Esophagus squamous epithelium (tissue), 4 donors: ENCODE measurements around the gene ANKRD29.

ENCODE experiments used
- CTCF ChIP-seq, 6 experiments: fragments of 450-650 bp in 4 of 6; fragments of 200-600 bp in 2 of 6; sonication (generic) in 2 of 6; IDR thresholded peaks; one replicate each; pipeline ENCODE4 v1.5.1; 2016 to 2019; ENCODE audit warnings: antibody characterized with exemption in 6 of 6, mild to moderate bottlenecking in 4 of 6, moderate library complexity in 4 of 6
- POLR2A ChIP-seq, 4 donors: fragments of 450-650 bp; IDR thresholded peaks; one replicate each; pipeline ENCODE4 v1.6.1; 2017; ENCODE audit warnings: antibody characterized with exemption in 4 of 4, mild to moderate bottlenecking in 4 of 4, moderate library complexity in 3 of 4

DNA sequence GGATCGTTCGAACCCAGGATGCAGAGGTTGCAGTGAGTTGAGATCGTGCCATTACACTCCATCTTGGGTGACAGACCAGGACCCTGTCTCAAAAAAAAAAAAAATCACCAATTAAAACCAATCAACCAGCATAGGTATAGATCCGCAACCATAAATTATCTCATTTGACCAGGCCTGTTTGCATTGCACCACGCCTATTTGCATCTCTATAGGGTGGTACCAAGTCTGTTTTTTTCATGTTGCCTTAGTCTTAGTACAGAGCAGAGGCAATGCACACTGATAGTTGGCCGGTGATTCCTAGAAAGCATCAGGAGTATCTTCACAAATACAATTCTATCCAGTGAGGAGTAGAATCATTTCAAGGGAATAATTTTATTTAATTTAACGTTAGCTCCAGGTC, 67.1 kb downstream of the ANKRD29 start:
- no peak for TF ChIP-seq CTCF (IDR thresholded peaks at IDR 0.05)
- TF ChIP-seq POLR2A (IDR thresholded peaks at IDR 0.05) = no peak
